H1 (cell line): Measurements from ENCODE around the gene USP30. TPM values are rescaled to one million over a fixed set of nuclear protein-coding genes. Genes with fewer than 3 reads are reported as not detected.

Experiments used
- CTCF ChIA-PET: fragments of 300-600 bp; sonication (Branson Sonifier 250); formaldehyde crosslinking; loops from one replicate; lab custom pipeline; 2021; ENCODE audit not compliant: partially characterized antibody; lab: Charles Lee
- POLR2A ChIA-PET: fragments of 300-600 bp; sonication (Branson Sonifier 250); formaldehyde crosslinking; loops from one replicate; lab custom pipeline; 2021; ENCODE audit warnings: inconsistent platforms; ENCODE audit not compliant: partially characterized antibody; lab: Charles Lee
- DNase-seq, 2 experiments: peaks; one replicate each; pipeline versions ENCODE4 v3.0.0 to v3.0.0-alpha.2; 2010 to 2022; ENCODE audit warnings: low spot score in 2 of 2, low read depth in 1 of 2, mixed read lengths in 1 of 2
- FAIRE-seq: peaks from 2 replicates; lab custom pipeline; 2011; peaks lifted over from hg19 to GRCh38; lab: Jason Lieb, UNC
- H2AFZ ChIP-seq: 2 replicates; pipeline ENCODE4 v1.8.1; 2012; ENCODE audit warnings: low read length, inconsistent platforms
- H2AK5ac ChIP-seq: 2 replicates; pipeline ENCODE4 v1.6.1; 2013; ENCODE audit warnings: low read depth, low read length
- H2BK120ac ChIP-seq: replicated peaks from 2 replicates; pipeline ENCODE3; 2013; ENCODE audit warnings: low read depth, low read length, inconsistent platforms
- H2BK12ac ChIP-seq: 2 replicates; pipeline ENCODE4 v1.6.1; 2013; ENCODE audit warnings: low read depth, low read length
- H2BK15ac ChIP-seq: 2 replicates; pipeline ENCODE4 v1.6.1; 2013; ENCODE audit warnings: low read length
- H2BK20ac ChIP-seq: 2 replicates; pipeline ENCODE4 v1.6.1; 2013; ENCODE audit warnings: low read length
- H2BK5ac ChIP-seq: 2 replicates; pipeline ENCODE4 v1.6.1; 2013; ENCODE audit warnings: low read depth, low read length
- H3K14ac ChIP-seq: 2 replicates; pipeline ENCODE4 v1.6.1; 2013; ENCODE audit warnings: inconsistent platforms; ENCODE audit not compliant: insufficient read length
- H3K18ac ChIP-seq: 2 replicates; pipeline ENCODE4 v1.6.1; 2013; ENCODE audit warnings: low read length; ENCODE audit errors: extremely low read depth
- H3K23ac ChIP-seq: 2 replicates; pipeline ENCODE4 v1.6.1; 2013; ENCODE audit warnings: inconsistent platforms; ENCODE audit not compliant: insufficient read length
- H3K23me2 ChIP-seq: 2 replicates; pipeline ENCODE4 v1.6.1; 2013; ENCODE audit warnings: low read depth, low read length
- H3K27ac ChIP-seq: 2 replicates; pipeline ENCODE4 v1.6.1; 2011; ENCODE audit warnings: low read depth, low read length, inconsistent platforms
- H3K27me3 ChIP-seq, 4 experiments: replicated peaks in 1 of 4; 1 replicate in 1 of 4; 2 replicates in 3 of 4; pipeline versions ENCODE4 v1.6.1 to v1.8.1; 2011 to 2013; ENCODE audit warnings: low read length in 3 of 4, mild to moderate bottlenecking in 3 of 4, inconsistent platforms in 2 of 4, mixed read lengths in 2 of 4, moderate library complexity in 1 of 4; ENCODE audit not compliant: control insufficient read depth in 3 of 4, insufficient read depth in 3 of 4; ENCODE audit errors: extremely low read depth in 1 of 4
- H3K36me3 ChIP-seq, 4 experiments: 2 replicates each; pipeline versions ENCODE4 v1.6.1 to v1.8.1; 2011 to 2013; ENCODE audit warnings: mild to moderate bottlenecking in 4 of 4, low read length in 3 of 4, moderate library complexity in 2 of 4, control low read depth in 1 of 4, inconsistent platforms in 1 of 4; ENCODE audit not compliant: insufficient read depth in 4 of 4, control insufficient read depth in 2 of 4
- H3K4ac ChIP-seq: replicated peaks from 2 replicates; pipeline ENCODE3; 2013; ENCODE audit warnings: low read length, low read depth, mixed read lengths, inconsistent platforms; ENCODE audit not compliant: insufficient read length
- H3K4me1 ChIP-seq, 4 experiments: replicated peaks in 1 of 4; 1 replicate in 1 of 4; 2 replicates in 3 of 4; pipeline versions ENCODE4 v1.6.1 to v1.8.1; 2011 to 2013; ENCODE audit warnings: low read length in 3 of 4, inconsistent platforms in 2 of 4, mixed read lengths in 1 of 4; ENCODE audit not compliant: insufficient read depth in 4 of 4, control insufficient read depth in 3 of 4
- H3K4me2 ChIP-seq, 2 experiments: 2 replicates each; pipeline versions ENCODE4 v1.6.1 to v1.8.1; 2011 to 2013; ENCODE audit warnings: low read depth in 2 of 2, low read length in 2 of 2, control low read depth in 1 of 2, inconsistent platforms in 1 of 2, mild to moderate bottlenecking in 1 of 2; ENCODE audit not compliant: insufficient read depth in 1 of 2
- H3K4me3 ChIP-seq, 4 experiments: fragments of 200-600, 300-600 bp in 1 of 4; sonication (generic), shearing (Covaris generic), sonication (Bioruptor Twin) in 1 of 4; 2 replicates each; pipeline versions ENCODE4 v1.5.1 to v1.8.1; 2011 to 2016; ENCODE audit warnings: low read length in 4 of 4, low read depth in 3 of 4, control low read depth in 2 of 4, inconsistent platforms in 2 of 4, mild to moderate bottlenecking in 2 of 4, mixed read lengths in 1 of 4, moderate library complexity in 1 of 4; ENCODE audit not compliant: insufficient read depth in 2 of 4; ENCODE audit errors: extremely low read depth in 1 of 4
- H3K56ac ChIP-seq: replicated peaks from 2 replicates; pipeline ENCODE3; 2013; ENCODE audit warnings: low read depth, mild to moderate bottlenecking, mixed read lengths, low read length, inconsistent platforms; ENCODE audit not compliant: insufficient read length
- H3K79me1 ChIP-seq: 2 replicates; pipeline ENCODE4 v1.6.1; 2013; ENCODE audit warnings: low read depth, low read length, control low read depth
- H3K79me2 ChIP-seq, 2 experiments: 2 replicates each; pipeline versions ENCODE4 v1.6.1 to v1.8.1; 2012 to 2013; ENCODE audit warnings: low read length in 2 of 2, mild to moderate bottlenecking in 2 of 2, inconsistent platforms in 1 of 2; ENCODE audit not compliant: insufficient read depth in 2 of 2, control insufficient read depth in 1 of 2
- H3K9ac ChIP-seq, 4 experiments: replicated peaks in 1 of 4; 1 replicate in 1 of 4; 2 replicates in 3 of 4; pipeline versions ENCODE4 v1.6.1 to v1.8.1; 2011 to 2013; ENCODE audit warnings: low read depth in 3 of 4, low read length in 3 of 4, control low read depth in 2 of 4, mild to moderate bottlenecking in 2 of 4, moderate library complexity in 2 of 4, inconsistent platforms in 1 of 4; ENCODE audit errors: extremely low read depth in 1 of 4
- H3K9me3 ChIP-seq, 2 experiments: 2 replicates each; pipeline versions ENCODE4 v1.6.1 to v1.8.1; 2012 to 2013; ENCODE audit warnings: mild to moderate bottlenecking in 2 of 2, moderate library complexity in 2 of 2, control low read depth in 1 of 2, inconsistent platforms in 1 of 2, low read depth in 1 of 2, low read length in 1 of 2, mixed read lengths in 1 of 2; ENCODE audit not compliant: insufficient read depth in 2 of 2
- H4K20me1 ChIP-seq, 2 experiments: replicated peaks in 1 of 2; 2 replicates each; pipeline versions ENCODE3 to v1.8.1; 2011 to 2013; ENCODE audit warnings: inconsistent platforms in 2 of 2, low read length in 2 of 2, mild to moderate bottlenecking in 1 of 2; ENCODE audit not compliant: insufficient read depth in 2 of 2, control insufficient read depth in 1 of 2
- H4K5ac ChIP-seq: 2 replicates; pipeline ENCODE4 v1.6.1; 2013; ENCODE audit warnings: low read length, low read depth, mixed read lengths, inconsistent platforms; ENCODE audit not compliant: insufficient read length
- H4K8ac ChIP-seq: 2 replicates; pipeline ENCODE4 v1.8.0; 2013; ENCODE audit warnings: mild to moderate bottlenecking, moderate library complexity, low read length, inconsistent platforms; ENCODE audit not compliant: insufficient read depth; ENCODE audit errors: extremely low read depth
- H4K91ac ChIP-seq: replicated peaks from 2 replicates; pipeline ENCODE3; 2013; ENCODE audit warnings: low read length, mixed read lengths, inconsistent platforms; ENCODE audit not compliant: insufficient read length
- ASH2L ChIP-seq: fragments of 200-600, 300-600 bp; sonication (generic); IDR thresholded peaks from one replicate; pipeline ENCODE4 v1.7.1; 2017; ENCODE audit warnings: low read length
- BRCA1 ChIP-seq: IDR thresholded peaks from 2 replicates; pipeline ENCODE4 v1.6.1; 2012; ENCODE audit warnings: low read depth, low read length, improper control_type of control experiment
- GABPA ChIP-seq: IDR thresholded peaks from 2 replicates; pipeline ENCODE4 v1.6.1; 2011; ENCODE audit warnings: mild to moderate bottlenecking, low read length, moderate library complexity, borderline replicate concordance; ENCODE audit not compliant: insufficient read depth
- POU5F1 ChIP-seq: IDR thresholded peaks from 2 replicates; pipeline ENCODE4 v1.6.1; 2011; ENCODE audit warnings: low read depth, mild to moderate bottlenecking, low read length, moderate library complexity
- SIX5 ChIP-seq: IDR thresholded peaks from 2 replicates; pipeline ENCODE4 v1.6.1; 2011; ENCODE audit warnings: mild to moderate bottlenecking, low read depth, low read length
- SRF ChIP-seq: IDR thresholded peaks from 2 replicates; pipeline ENCODE4 v1.6.1; 2011; ENCODE audit warnings: mild to moderate bottlenecking, low read depth, low read length, moderate library complexity
- YY1 ChIP-seq: IDR thresholded peaks from 2 replicates; pipeline ENCODE4 v1.6.1; 2011; ENCODE audit warnings: low read depth, mild to moderate bottlenecking, low read length
- WGBS, 2 experiments: shearing (Covaris generic) in 1 of 2; methylation state at CpG; one replicate each; pipeline versions ENCODE4 v1.1.6 to v1.1.7; 2013 to 2015; ENCODE audit warnings: low lambda C conversion rate in 2 of 2, mixed read lengths in 2 of 2, inconsistent platforms in 1 of 2, low coverage in 1 of 2, missing lambda C conversion rate in 1 of 2; ENCODE audit not compliant: insufficient replicate concordance in 2 of 2, insufficient coverage in 1 of 2, insufficient read length in 1 of 2; ENCODE audit errors: extremely low coverage in 1 of 2, missing lambda C conversion rate in 1 of 2; 5-methylcytosine and 5-hydroxymethylcytosine counted together
- polyA plus RNA-seq, 7 experiments: library from polyadenylated mRNA; depleted of rRNA in 3 of 7; stranded (reverse) in 5 of 7; unstranded in 2 of 7; fragments of >200 nt in 5 of 7; fragments of 200-250 nt in 2 of 7; gene quantifications; 1 replicate in 5 of 7; 2 replicates in 1 of 7; 4 replicates in 1 of 7; pipeline versions ENCODE4 v1.2.1 to v1.2.3, GENCODE V29; 2011 to 2013; ENCODE audit warnings: missing spikeins in 2 of 7, mixed read lengths in 2 of 7
- total RNA-seq: library from RNA; stranded (reverse); fragmentation: NEBNext Ultra II Directional; extraction: Animal tissue kit (Norgen Biotek cat#: 25700); gene quantifications from 2 replicates; pipeline ENCODE4 v1.2.1, GENCODE V29; 2021
- TF ChIP-seq, protein P1 (sequence below), 3 experiments: IDR thresholded peaks; 1 replicate in 2 of 3; 2 replicates in 1 of 3; pipeline versions ENCODE4 v1.5.1 to v1.6.1; 2011; ENCODE audit warnings: low read length in 3 of 3, mild to moderate bottlenecking in 3 of 3, inconsistent platforms in 2 of 3, low read depth in 1 of 3, moderate library complexity in 1 of 3; ENCODE audit not compliant: insufficient read depth in 1 of 3; ENCODE audit errors: control extremely low read depth in 1 of 3
- TF ChIP-seq, protein P2 (sequence below): IDR thresholded peaks from 2 replicates; pipeline ENCODE4 v1.6.1; 2012; ENCODE audit warnings: inconsistent platforms

Gene USP30
- total and polyA plus RNA-seq, 2 of the 8 experiments (the other 6 are each of a cell fraction or from before 2014, with no cell fraction given) = 7.0 to 12.2 TPM

DNA sequence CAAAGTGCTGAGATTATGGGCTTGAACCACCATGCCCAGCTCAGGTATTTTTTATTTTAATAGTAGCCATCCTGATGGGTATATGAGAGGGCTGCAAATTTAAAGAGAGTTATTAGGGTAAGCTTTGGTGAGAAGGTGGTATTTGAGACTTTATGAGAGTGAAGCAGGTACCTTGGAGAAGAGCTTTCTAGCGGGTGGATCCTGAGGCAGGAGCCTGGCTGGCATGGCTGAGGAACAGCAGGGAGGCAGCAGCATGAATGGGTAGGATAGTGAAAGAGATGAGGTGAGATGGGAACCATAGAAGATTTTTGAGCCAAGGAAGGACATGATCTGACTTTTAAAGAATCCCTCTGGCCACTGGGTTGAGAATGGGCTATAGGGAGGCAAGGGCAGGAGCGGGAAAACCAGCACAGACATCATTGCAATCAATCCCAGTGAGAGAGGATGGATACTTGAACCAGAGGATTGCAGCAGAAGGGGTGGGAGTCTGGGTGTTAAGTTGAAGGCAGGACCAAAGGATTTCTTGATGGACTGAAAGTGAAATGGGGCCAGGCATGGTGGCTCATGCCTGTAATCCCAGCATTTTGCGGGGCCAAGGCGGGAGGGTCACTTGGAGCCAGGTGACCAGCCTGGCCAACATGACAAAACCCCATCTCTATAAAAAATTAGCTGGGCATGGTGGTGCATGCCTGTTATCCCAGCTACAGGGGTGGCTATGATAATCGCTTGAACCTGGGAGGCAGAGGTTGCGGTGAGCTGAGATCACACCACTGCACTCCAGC, 37.2 kb upstream of the USP30 start:
- Histone ChIP-seq H4K8ac (no peak overlapping the region), H3K9ac (no peak overlapping the region), H3K14ac (no peak overlapping the region), H3K27ac (no peak overlapping the region), H2BK12ac (no peak overlapping the region), H3K18ac (no peak overlapping the region), H2AK5ac (no peak overlapping the region), H3K4me2 (no peak overlapping the region), H3K4me1 (no peaks in the 10 kb centered on the region), H4K5ac (no peak overlapping the region), H2BK5ac (no peak overlapping the region), H3K23ac (no peak overlapping the region), H4K20me1 (no peaks in the 10 kb centered on the region), H3K4me3 (no peak overlapping the region), H3K56ac (no peak overlapping the region), H3K9me3 (no peaks in the 10 kb centered on the region), H3K36me3 (no peaks in the 10 kb centered on the region), H2BK20ac (no peak overlapping the region), H4K91ac (no peak overlapping the region), H3K79me1 (no peaks in the 10 kb centered on the region), H3K27me3 (peaks cover 0 to 2% (median 0%) of the 10 kb centered on the region in 4 experiments; a peak in 1 of 7 replicates), H2AFZ (no peak overlapping the region), H3K79me2 (no peaks in the 10 kb centered on the region), H3K23me2 (no peaks in the 10 kb centered on the region), H3K4ac (no peak overlapping the region), H2BK15ac (no peak overlapping the region), H2BK120ac (no peak overlapping the region)
- DNase-seq = no peak
- WGBS, 2 experiments = 93% methylated on average over 5 of the region's 6 CpGs; no CpG with 5 or more reads in 1 of the 2 experiments
- ChIA-PET CTCF (no interaction called here), POLR2A (no interaction called here)
- FAIRE-seq = no peak
- TF ChIP-seq POU5F1 (no peak), SIX5 (no peak), BRCA1 (no peak), GABPA (no peak), SRF (no peak), ASH2L (no peak), YY1 (no peak)
- TF ChIP-seq, protein P1, sequence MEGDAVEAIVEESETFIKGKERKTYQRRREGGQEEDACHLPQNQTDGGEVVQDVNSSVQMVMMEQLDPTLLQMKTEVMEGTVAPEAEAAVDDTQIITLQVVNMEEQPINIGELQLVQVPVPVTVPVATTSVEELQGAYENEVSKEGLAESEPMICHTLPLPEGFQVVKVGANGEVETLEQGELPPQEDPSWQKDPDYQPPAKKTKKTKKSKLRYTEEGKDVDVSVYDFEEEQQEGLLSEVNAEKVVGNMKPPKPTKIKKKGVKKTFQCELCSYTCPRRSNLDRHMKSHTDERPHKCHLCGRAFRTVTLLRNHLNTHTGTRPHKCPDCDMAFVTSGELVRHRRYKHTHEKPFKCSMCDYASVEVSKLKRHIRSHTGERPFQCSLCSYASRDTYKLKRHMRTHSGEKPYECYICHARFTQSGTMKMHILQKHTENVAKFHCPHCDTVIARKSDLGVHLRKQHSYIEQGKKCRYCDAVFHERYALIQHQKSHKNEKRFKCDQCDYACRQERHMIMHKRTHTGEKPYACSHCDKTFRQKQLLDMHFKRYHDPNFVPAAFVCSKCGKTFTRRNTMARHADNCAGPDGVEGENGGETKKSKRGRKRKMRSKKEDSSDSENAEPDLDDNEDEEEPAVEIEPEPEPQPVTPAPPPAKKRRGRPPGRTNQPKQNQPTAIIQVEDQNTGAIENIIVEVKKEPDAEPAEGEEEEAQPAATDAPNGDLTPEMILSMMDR (IDR thresholded peaks at IDR 0.05; ENCODE audit: control extremely low read depth in 1 of 3, insufficient read depth in 1 of 3, low read depth in 1 of 3, low read length in 3 of 3) = no peak
- TF ChIP-seq, protein P2, sequence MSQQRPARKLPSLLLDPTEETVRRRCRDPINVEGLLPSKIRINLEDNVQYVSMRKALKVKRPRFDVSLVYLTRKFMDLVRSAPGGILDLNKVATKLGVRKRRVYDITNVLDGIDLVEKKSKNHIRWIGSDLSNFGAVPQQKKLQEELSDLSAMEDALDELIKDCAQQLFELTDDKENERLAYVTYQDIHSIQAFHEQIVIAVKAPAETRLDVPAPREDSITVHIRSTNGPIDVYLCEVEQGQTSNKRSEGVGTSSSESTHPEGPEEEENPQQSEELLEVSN = no peak
